H9 (cell line): ENCODE results near the gene AGAP5. TPM values are rescaled to one million over a fixed set of nuclear protein-coding genes. Genes with fewer than 3 reads are reported as not detected.

ENCODE experiments used
- DNase-seq: peaks from one replicate; pipeline ENCODE4 v3.0.0-alpha.2; 2017
- H2AFZ ChIP-seq: one replicate; pipeline ENCODE4 v1.6.1; 2013; ENCODE audit warnings: mild to moderate bottlenecking, low read length, control low read depth, moderate library complexity
- H2AK5ac ChIP-seq: 2 replicates; pipeline ENCODE4 v1.6.1; 2013; ENCODE audit warnings: low read length, control low read depth, mixed read lengths; ENCODE audit not compliant: insufficient read length
- H2BK120ac ChIP-seq: one replicate; pipeline ENCODE4 v1.6.1; 2013; ENCODE audit warnings: low read depth, mild to moderate bottlenecking, low read length, control low read depth, inconsistent platforms; ENCODE audit not compliant: poor library complexity, severe bottlenecking
- H2BK12ac ChIP-seq: 2 replicates; pipeline ENCODE4 v1.6.1; 2013; ENCODE audit warnings: low read length, control low read depth, mixed read lengths, low read depth; ENCODE audit not compliant: insufficient read length
- H2BK15ac ChIP-seq: 2 replicates; pipeline ENCODE4 v1.6.1; 2013; ENCODE audit warnings: low read depth, low read length, control low read depth
- H2BK20ac ChIP-seq: one replicate; pipeline ENCODE4 v1.6.1; 2013; ENCODE audit warnings: low read depth, mild to moderate bottlenecking, low read length, control low read depth, inconsistent platforms; ENCODE audit not compliant: poor library complexity, severe bottlenecking
- H2BK5ac ChIP-seq: 2 replicates; pipeline ENCODE4 v1.6.1; 2013; ENCODE audit warnings: low read length, control low read depth, mixed read lengths; ENCODE audit not compliant: insufficient read length
- H3K14ac ChIP-seq: 2 replicates; pipeline ENCODE4 v1.6.1; 2013; ENCODE audit warnings: low read length, control low read depth; ENCODE audit not compliant: insufficient read depth
- H3K18ac ChIP-seq: 2 replicates; pipeline ENCODE4 v1.6.1; 2013; ENCODE audit warnings: low read depth, mild to moderate bottlenecking, mixed read lengths, low read length, control low read depth; ENCODE audit not compliant: insufficient read length
- H3K23ac ChIP-seq: 2 replicates; pipeline ENCODE4 v1.6.1; 2013; ENCODE audit warnings: low read length, control low read depth, mixed read lengths, low read depth; ENCODE audit not compliant: insufficient read length
- H3K23me2 ChIP-seq: 2 replicates; pipeline ENCODE4 v1.6.1; 2013; ENCODE audit warnings: low read depth, mild to moderate bottlenecking, mixed read lengths, low read length, control low read depth; ENCODE audit not compliant: insufficient read length, poor library complexity, severe bottlenecking
- H3K27ac ChIP-seq: 2 replicates; pipeline ENCODE4 v1.5.1; 2013; ENCODE audit warnings: low read length, control low read depth, mixed read lengths, low read depth; ENCODE audit not compliant: insufficient read length
- H3K27me3 ChIP-seq: 2 replicates; pipeline ENCODE4 v1.6.1; 2013; ENCODE audit warnings: low read length, control low read depth, inconsistent platforms; ENCODE audit not compliant: insufficient read depth
- H3K4ac ChIP-seq: 2 replicates; pipeline ENCODE4 v1.6.1; 2013; ENCODE audit warnings: low read depth, mild to moderate bottlenecking, control low read depth, inconsistent platforms, low read length, moderate library complexity
- H3K4me1 ChIP-seq: 2 replicates; pipeline ENCODE4 v1.6.1; 2013; ENCODE audit warnings: low read length, control low read depth, inconsistent platforms; ENCODE audit not compliant: insufficient read depth
- H3K4me2 ChIP-seq: 2 replicates; pipeline ENCODE4 v1.6.1; 2013; ENCODE audit warnings: low read length, control low read depth, mixed read lengths; ENCODE audit not compliant: insufficient read length, insufficient read depth
- H3K56ac ChIP-seq: 2 replicates; pipeline ENCODE4 v1.6.1; 2013; ENCODE audit warnings: low read depth, mild to moderate bottlenecking, mixed read lengths, low read length, control low read depth; ENCODE audit not compliant: insufficient read length
- H3K79me1 ChIP-seq: 2 replicates; pipeline ENCODE4 v1.6.1; 2013; ENCODE audit warnings: low read depth, mild to moderate bottlenecking, moderate library complexity, low read length, control low read depth, inconsistent platforms; ENCODE audit not compliant: insufficient read depth, poor library complexity, severe bottlenecking
- H3K79me2 ChIP-seq: 2 replicates; pipeline ENCODE4 v1.6.1; 2013; ENCODE audit warnings: low read length, control low read depth, inconsistent platforms; ENCODE audit not compliant: insufficient read depth
- H3K9ac ChIP-seq: 2 replicates; pipeline ENCODE4 v1.6.1; 2013; ENCODE audit warnings: low read length, control low read depth, mixed read lengths; ENCODE audit not compliant: insufficient read length; ENCODE audit errors: extremely low read depth
- H3K9me3 ChIP-seq: one replicate; pipeline ENCODE4 v1.6.1; 2013; ENCODE audit warnings: low read depth, low read length, inconsistent platforms; ENCODE audit not compliant: control insufficient read depth
- H3T11ph ChIP-seq: one replicate; pipeline ENCODE4 v1.6.1; 2013; ENCODE audit warnings: mild to moderate bottlenecking, low read length, control low read depth, inconsistent platforms
- H4K20me1 ChIP-seq: one replicate; pipeline ENCODE4 v1.6.1; 2013; ENCODE audit not compliant: control insufficient read depth, insufficient read length, insufficient read depth
- H4K5ac ChIP-seq: 2 replicates; pipeline ENCODE4 v1.6.1; 2013; ENCODE audit warnings: low read depth, mild to moderate bottlenecking, mixed read lengths, low read length, control low read depth; ENCODE audit not compliant: insufficient read length
- H4K8ac ChIP-seq: replicated peaks from 2 replicates; pipeline ENCODE4 v1.6.1; 2013; ENCODE audit warnings: low read length, control low read depth, mixed read lengths, low read depth; ENCODE audit not compliant: insufficient read length
- H4K91ac ChIP-seq: 2 replicates; pipeline ENCODE4 v1.6.1; 2013; ENCODE audit warnings: low read depth, mild to moderate bottlenecking, moderate library complexity, mixed read lengths, low read length, control low read depth; ENCODE audit not compliant: insufficient read length
- H3K27ac Mint-ChIP-seq, 3 experiments: 2 replicates in 2 of 3; 3 replicates in 1 of 3; pipeline ENCODE4 v1.8.0; 2020 to 2021; ENCODE audit warnings: mixed read lengths in 3 of 3, mild to moderate bottlenecking in 1 of 3, moderate library complexity in 1 of 3
- H3K27me3 Mint-ChIP-seq: 2 replicates; pipeline ENCODE4 v1.8.0; 2021; ENCODE audit warnings: low read depth, mild to moderate bottlenecking, moderate library complexity, mixed read lengths
- H3K36me3 Mint-ChIP-seq, 3 experiments: 2 replicates in 2 of 3; 3 replicates in 1 of 3; pipeline ENCODE4 v1.8.0; 2020 to 2021; ENCODE audit warnings: low read depth in 3 of 3, mixed read lengths in 3 of 3; ENCODE audit not compliant: insufficient read depth in 1 of 3
- H3K4me1 Mint-ChIP-seq, 2 experiments: 2 replicates each; pipeline ENCODE4 v1.8.0; 2020; ENCODE audit warnings: mixed read lengths in 2 of 2
- H3K4me3 Mint-ChIP-seq, 2 experiments: 2 replicates in 1 of 2; 3 replicates in 1 of 2; pipeline ENCODE4 v1.8.0; 2020 to 2021; ENCODE audit warnings: mild to moderate bottlenecking in 2 of 2, mixed read lengths in 2 of 2, moderate library complexity in 1 of 2
- H3K9me3 Mint-ChIP-seq, 2 experiments: 2 replicates in 1 of 2; 3 replicates in 1 of 2; pipeline ENCODE4 v1.8.0; 2020; ENCODE audit warnings: mild to moderate bottlenecking in 2 of 2, mixed read lengths in 2 of 2, moderate library complexity in 1 of 2
- WGBS: extraction: QIAGEN DNeasy Blood & Tissue Kit; methylation state at CpG from one replicate; pipeline ENCODE4 v1.1.7; 2013; ENCODE audit warnings: missing lambda C conversion rate, low lambda C conversion rate, mixed read lengths; ENCODE audit not compliant: insufficient read length; ENCODE audit errors: extremely low coverage; 5-methylcytosine and 5-hydroxymethylcytosine counted together
- total RNA-seq: library from RNA; stranded (reverse); gene quantifications from 2 replicates; pipeline ENCODE4 v1.2.1, GENCODE V29; 2021
- TF ChIP-seq, protein P1 (sequence below): fragments of 200-600 bp; sonication (generic); conservative IDR thresholded peaks from 3 replicates; pipeline ENCODE4 v1.8.0; 2021; ENCODE audit warnings: antibody characterized with exemption, mild to moderate bottlenecking

The AGAP5 gene
- total RNA-seq, 1 experiment from 2014 or later: 5.2 TPM

DNA sequence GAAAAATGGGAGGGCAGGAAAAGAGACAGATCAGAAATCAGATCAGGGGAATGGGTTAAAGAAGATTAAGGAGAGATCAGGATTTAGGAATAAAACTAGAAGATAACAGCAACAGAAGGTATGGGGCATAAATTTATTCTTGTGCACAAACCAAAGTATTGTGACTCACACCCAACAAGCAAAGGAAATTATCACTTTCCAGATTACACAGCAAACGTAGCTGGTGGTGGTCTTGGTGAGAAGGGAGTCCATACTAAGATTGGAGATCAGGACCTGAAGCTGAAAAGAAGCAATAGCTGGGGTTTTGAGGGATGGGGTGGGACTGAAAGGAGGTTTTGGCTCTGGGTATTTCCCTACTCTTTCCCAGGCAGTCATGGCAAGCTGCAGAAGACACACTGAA lies 53.1 kb downstream of the AGAP5 start:
- no peaks in the 10 kb centered on the region for H3K9me3 ChIP-seq
- Mint-ChIP-seq H3K4me3 (peak overlapping the region in 1 of 2 experiments; percentile 6; a peak in 1 of 5 replicates), H3K9me3 (no peaks in the 10 kb centered on the region), H3K27me3 (peaks cover 2% of the 10 kb centered on the region), H3K4me1 (peaks cover 21 to 22% of the 10 kb centered on the region in 2 experiments), H3K27ac (no peak overlapping the region), H3K36me3 (no peaks in the 10 kb centered on the region)
- no CpG with 5 or more reads among the region's 1 CpG for WGBS
- no peak overlapping the region for H3K4me2 ChIP-seq
- H3T11ph ChIP-seq: no peak overlapping the region
- no peaks in the 10 kb centered on the region for H3K79me1 ChIP-seq
- TF ChIP-seq, protein P1, sequence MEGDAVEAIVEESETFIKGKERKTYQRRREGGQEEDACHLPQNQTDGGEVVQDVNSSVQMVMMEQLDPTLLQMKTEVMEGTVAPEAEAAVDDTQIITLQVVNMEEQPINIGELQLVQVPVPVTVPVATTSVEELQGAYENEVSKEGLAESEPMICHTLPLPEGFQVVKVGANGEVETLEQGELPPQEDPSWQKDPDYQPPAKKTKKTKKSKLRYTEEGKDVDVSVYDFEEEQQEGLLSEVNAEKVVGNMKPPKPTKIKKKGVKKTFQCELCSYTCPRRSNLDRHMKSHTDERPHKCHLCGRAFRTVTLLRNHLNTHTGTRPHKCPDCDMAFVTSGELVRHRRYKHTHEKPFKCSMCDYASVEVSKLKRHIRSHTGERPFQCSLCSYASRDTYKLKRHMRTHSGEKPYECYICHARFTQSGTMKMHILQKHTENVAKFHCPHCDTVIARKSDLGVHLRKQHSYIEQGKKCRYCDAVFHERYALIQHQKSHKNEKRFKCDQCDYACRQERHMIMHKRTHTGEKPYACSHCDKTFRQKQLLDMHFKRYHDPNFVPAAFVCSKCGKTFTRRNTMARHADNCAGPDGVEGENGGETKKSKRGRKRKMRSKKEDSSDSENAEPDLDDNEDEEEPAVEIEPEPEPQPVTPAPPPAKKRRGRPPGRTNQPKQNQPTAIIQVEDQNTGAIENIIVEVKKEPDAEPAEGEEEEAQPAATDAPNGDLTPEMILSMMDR: no peak
- H4K8ac ChIP-seq: no peak overlapping the region
- H2AFZ ChIP-seq: no peak overlapping the region
- no peak overlapping the region for H3K18ac ChIP-seq
- no peak overlapping the region for H3K14ac ChIP-seq
- no peaks in the 10 kb centered on the region for H4K20me1 ChIP-seq
- H4K5ac ChIP-seq: no peak overlapping the region
- H2BK15ac ChIP-seq: no peak overlapping the region
- H3K4me1 ChIP-seq: peaks cover 3% of the 10 kb centered on the region; the same call in 1 of the 2 replicates
- H2BK12ac ChIP-seq: no peak overlapping the region
- no peak overlapping the region for H4K91ac ChIP-seq
- no peak overlapping the region for H2BK120ac ChIP-seq
- no peaks in the 10 kb centered on the region for H3K27me3 ChIP-seq
- peaks cover 4% of the 10 kb centered on the region for H3K23me2 ChIP-seq
- H3K56ac ChIP-seq: no peak overlapping the region
- H2BK5ac ChIP-seq: no peak overlapping the region
- H3K23ac ChIP-seq: no peak overlapping the region
- DNase-seq: no peak
- no peak overlapping the region for H2BK20ac ChIP-seq
- no peaks in the 10 kb centered on the region for H3K79me2 ChIP-seq
- H2AK5ac ChIP-seq: no peak overlapping the region
- H3K9ac ChIP-seq: no peak overlapping the region
- H3K4ac ChIP-seq: no peak overlapping the region
- no peak overlapping the region for H3K27ac ChIP-seq
